CD4-positive, CD25-positive, alpha-beta regulatory T cell (primary cell): ENCODE data around the gene GLI3. TPM values are rescaled to one million over a fixed set of nuclear protein-coding genes. Genes with fewer than 3 reads are reported as not detected.

ENCODE experiments used
- ATAC-seq, 2 donors: fragments of 150-1000 bp; cut with Tn5 transposase; one replicate each; pipeline ENCODE4 v1.10.0; 2021; ENCODE audit warnings: low read depth in 2 of 2, moderate number of reproducible peaks in 2 of 2, moderate library complexity in 1 of 2
- DNase-seq, 3 donors: peaks; one replicate each; pipeline versions ENCODE4 v3.0.0 to v3.0.0-alpha.2; 2012 to 2022; ENCODE audit warnings: mixed read lengths in 1 of 3
- H3K27ac ChIP-seq: one replicate; pipeline ENCODE4 v1.7.0; 2013; ENCODE audit warnings: mild to moderate bottlenecking, low read length; ENCODE audit not compliant: insufficient read depth, poor library complexity, severe bottlenecking
- H3K27me3 ChIP-seq: one replicate; pipeline ENCODE4 v1.7.0; 2013; ENCODE audit warnings: low read length; ENCODE audit not compliant: control insufficient read depth, insufficient read depth
- H3K36me3 ChIP-seq: one replicate; pipeline ENCODE4 v1.7.0; 2013; ENCODE audit warnings: mild to moderate bottlenecking, low read length, moderate library complexity; ENCODE audit not compliant: control insufficient read depth, insufficient read depth
- H3K4me1 ChIP-seq: 2 replicates; pipeline ENCODE4 v1.7.0; 2013; ENCODE audit warnings: mild to moderate bottlenecking, low read length; ENCODE audit not compliant: insufficient read depth, control insufficient read depth, poor library complexity, severe bottlenecking
- H3K4me3 ChIP-seq: one replicate; pipeline ENCODE4 v1.7.0; 2013; ENCODE audit warnings: low read depth, mild to moderate bottlenecking, low read length, moderate library complexity
- H3K9me3 ChIP-seq, 2 experiments: 1 replicate in 1 of 2; 2 replicates in 1 of 2; pipeline ENCODE4 v1.7.0; 2013; ENCODE audit warnings: low read length in 2 of 2, mild to moderate bottlenecking in 1 of 2, moderate library complexity in 1 of 2; ENCODE audit not compliant: control insufficient read depth in 2 of 2
- H3K27ac Mint-ChIP-seq, 3 donors: one replicate each; pipeline ENCODE4 v1.8.0; 2020 to 2022; ENCODE audit warnings: mild to moderate bottlenecking in 3 of 3, mixed read lengths in 3 of 3, moderate library complexity in 2 of 3
- H3K27me3 Mint-ChIP-seq: one replicate; pipeline ENCODE4 v1.8.0; 2022; ENCODE audit warnings: mild to moderate bottlenecking, mixed read lengths
- H3K36me3 Mint-ChIP-seq: one replicate; pipeline ENCODE4 v1.8.0; 2020; ENCODE audit warnings: mixed read lengths
- H3K4me1 Mint-ChIP-seq, 4 donors: one replicate each; pipeline ENCODE4 v1.8.0; 2020 to 2022; ENCODE audit warnings: mixed read lengths in 4 of 4, mild to moderate bottlenecking in 1 of 4
- H3K4me3 Mint-ChIP-seq, 4 donors: one replicate each; pipeline ENCODE4 v1.8.0; 2020 to 2022; ENCODE audit warnings: mild to moderate bottlenecking in 4 of 4, mixed read lengths in 4 of 4, moderate library complexity in 3 of 4
- H3K9me3 Mint-ChIP-seq, 7 donors: one replicate each; pipeline ENCODE4 v1.8.0; 2020 to 2022; ENCODE audit warnings: mixed read lengths in 7 of 7, mild to moderate bottlenecking in 3 of 7, moderate library complexity in 2 of 7
- polyA plus RNA-seq, 4 donors: library from polyadenylated mRNA; unstranded; fragments of 300-500 nt; fragmentation: Illumina TruSeq; gene quantifications; one replicate each; pipeline ENCODE4 v1.2.3, GENCODE V29; 2021
- total RNA-seq: library from RNA; stranded (reverse); gene quantifications from one replicate; pipeline ENCODE4 v1.2.3, GENCODE V29; 2022

Gene GLI3
- total and polyA plus RNA-seq, 5 donors from 2014 or later, result not detected

DNA sequence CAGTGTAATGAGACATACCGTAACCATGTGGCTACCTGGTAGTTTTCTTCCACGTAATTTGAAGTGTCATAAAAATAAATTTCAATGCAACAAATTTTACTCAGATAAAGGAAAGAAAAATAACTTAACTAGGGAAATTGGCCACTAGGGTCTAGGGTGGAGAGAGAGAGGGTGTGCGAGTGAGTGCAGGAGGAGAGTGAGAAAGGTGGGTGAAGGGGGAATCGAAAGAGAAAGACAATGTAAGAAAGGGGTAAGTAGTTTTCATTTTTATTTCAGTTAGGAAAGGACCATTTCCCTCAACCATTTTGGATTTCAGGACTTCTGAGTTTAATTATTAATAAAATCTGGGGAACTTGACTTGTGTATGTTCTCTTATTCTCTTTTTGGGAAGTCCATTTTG, 27.7 kb upstream of the GLI3 start:
- Mint-ChIP-seq H3K27ac (no peak overlapping the region), H3K4me1 (peaks cover 0 to 2% (median 0%) of the 10 kb centered on the region in 4 donors), H3K4me3 (no peak overlapping the region), H3K36me3 (no peaks in the 10 kb centered on the region), H3K9me3 (peaks cover 0 to 7% (median 0%) of the 10 kb centered on the region in 7 donors), H3K27me3 (peaks cover 7% of the 10 kb centered on the region)
- ATAC-seq (no peak), DNase-seq (no peak)
- no peaks in the 10 kb centered on the region for H3K36me3 ChIP-seq
- no peaks in the 10 kb centered on the region for H3K4me1 ChIP-seq
- no peak overlapping the region for H3K4me3 ChIP-seq
- no peaks in the 10 kb centered on the region for H3K27me3 ChIP-seq
- no peaks in the 10 kb centered on the region for H3K9me3 ChIP-seq
- H3K27ac ChIP-seq, result no peak overlapping the region

GRCh38 chr7:42263971-42264370, 27.0 kb upstream of the GLI3 start:
- Mint-ChIP-seq H3K4me1 (peaks cover 0 to under 1% (median 0%) of the 10 kb centered on the region in 4 donors), H3K27me3 (peaks cover 11% of the 10 kb centered on the region), H3K27ac (no peak overlapping the region), H3K36me3 (no peaks in the 10 kb centered on the region), H3K9me3 (peaks cover 0 to 7% (median 0%) of the 10 kb centered on the region in 7 donors), H3K4me3 (no peak overlapping the region)
- DNase-seq (no peak), ATAC-seq (no peak)
- no peak overlapping the region for H3K27ac ChIP-seq
- H3K4me3 ChIP-seq, result no peak overlapping the region
- H3K9me3 ChIP-seq, result no peaks in the 10 kb centered on the region
- no peaks in the 10 kb centered on the region for H3K27me3 ChIP-seq
- no peaks in the 10 kb centered on the region for H3K36me3 ChIP-seq
- no peaks in the 10 kb centered on the region for H3K4me1 ChIP-seq

DNA sequence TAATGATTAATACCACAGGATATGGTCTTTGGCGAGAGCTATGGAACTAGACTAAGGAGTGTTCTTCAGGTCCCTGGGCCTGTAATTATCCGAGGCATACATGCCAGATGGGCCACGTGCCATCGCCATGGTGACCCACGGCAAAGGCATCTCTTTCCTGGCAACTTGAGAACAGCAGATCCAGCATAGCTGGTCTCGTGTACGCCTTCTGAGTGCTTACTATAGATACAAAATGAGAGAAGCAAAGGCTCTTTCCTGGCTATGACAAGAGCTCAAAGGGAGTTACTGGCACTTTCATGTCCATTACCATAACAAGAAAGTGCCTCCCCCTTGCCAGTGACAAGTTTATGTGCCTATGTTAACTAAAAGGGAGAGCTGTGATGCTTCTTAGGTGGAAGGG, 26.0 kb upstream of the GLI3 start:
- no peak overlapping the region for H3K4me3 Mint-ChIP-seq
- Histone ChIP-seq H3K36me3 (no peaks in the 10 kb centered on the region), H3K4me3 (no peak overlapping the region), H3K27me3 (no peaks in the 10 kb centered on the region), H3K4me1 (no peaks in the 10 kb centered on the region), H3K27ac (no peak overlapping the region), H3K9me3 (no peaks in the 10 kb centered on the region)
- H3K4me1 Mint-ChIP-seq, result no peaks in the 10 kb centered on the region
- no peaks in the 10 kb centered on the region for H3K36me3 Mint-ChIP-seq
- peaks cover 7% of the 10 kb centered on the region for H3K27me3 Mint-ChIP-seq
- no peak overlapping the region for H3K27ac Mint-ChIP-seq
- DNase-seq, result no peak
- H3K9me3 Mint-ChIP-seq, result peaks cover 0 to 7% (median 0%) of the 10 kb centered on the region in 7 donors
- ATAC-seq, result no peak

DNA sequence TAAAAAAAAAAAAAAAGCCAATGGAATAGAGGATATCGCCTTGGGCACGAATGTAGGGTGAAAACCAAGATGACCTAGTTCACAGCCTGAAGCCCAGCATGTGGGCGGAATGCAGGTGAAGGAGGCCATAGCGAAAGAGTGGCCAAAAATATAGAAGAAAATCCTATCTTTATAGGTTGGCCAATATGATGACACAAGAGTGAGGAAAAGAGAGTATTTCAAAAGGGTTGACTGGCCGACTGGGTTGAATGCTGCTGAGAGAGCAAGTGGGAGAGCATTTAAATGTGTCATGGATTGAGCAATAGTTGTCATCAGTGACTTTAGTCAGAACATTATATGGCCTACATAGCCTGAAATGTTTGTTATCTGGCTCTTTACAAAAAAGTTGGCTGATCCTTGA, 17.2 kb upstream of the GLI3 start:
- no peak for ATAC-seq
- no peak for DNase-seq
- H3K27me3 Mint-ChIP-seq, result no peaks in the 10 kb centered on the region
- H3K27ac Mint-ChIP-seq, result no peak overlapping the region
- Histone ChIP-seq H3K36me3 (no peaks in the 10 kb centered on the region), H3K9me3 (no peaks in the 10 kb centered on the region), H3K27ac (no peak overlapping the region), H3K4me3 (no peak overlapping the region), H3K4me1 (no peaks in the 10 kb centered on the region), H3K27me3 (no peaks in the 10 kb centered on the region)
- H3K4me1 Mint-ChIP-seq, result no peaks in the 10 kb centered on the region
- H3K4me3 Mint-ChIP-seq, result no peak overlapping the region
- no peaks in the 10 kb centered on the region for H3K36me3 Mint-ChIP-seq
- H3K9me3 Mint-ChIP-seq, result peaks cover 0 to 10% (median 0%) of the 10 kb centered on the region in 7 donors

DNA sequence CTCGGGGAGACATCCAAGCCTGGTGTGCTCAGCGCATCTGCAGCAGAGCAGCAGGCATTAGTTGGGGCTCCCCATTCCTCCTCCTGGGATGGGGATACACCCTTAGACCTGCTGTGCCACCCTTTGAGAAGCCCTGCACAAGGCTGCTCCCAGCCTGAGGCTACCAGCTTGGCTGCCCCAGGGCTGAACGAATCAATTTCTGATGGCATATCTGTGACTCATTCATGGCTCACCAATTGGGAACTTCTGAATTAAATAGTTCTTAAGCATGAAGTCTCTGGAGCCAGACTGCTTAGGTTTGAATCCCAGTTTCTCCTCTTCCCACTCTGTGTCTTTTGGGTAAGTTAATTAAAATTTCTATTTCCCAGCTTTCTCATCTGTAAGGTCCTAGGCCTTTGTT, 16.3 kb upstream of the GLI3 start:
- DNase-seq (no peak), ATAC-seq (no peak)
- no peaks in the 10 kb centered on the region for H3K27me3 Mint-ChIP-seq
- H3K27ac ChIP-seq, result no peak overlapping the region
- H3K27ac Mint-ChIP-seq, result no peak overlapping the region
- H3K4me1 Mint-ChIP-seq, result no peaks in the 10 kb centered on the region
- peaks cover 0 to 10% (median 0%) of the 10 kb centered on the region in 7 donors for H3K9me3 Mint-ChIP-seq
- no peaks in the 10 kb centered on the region for H3K36me3 ChIP-seq
- H3K4me3 Mint-ChIP-seq, result no peak overlapping the region
- no peaks in the 10 kb centered on the region for H3K27me3 ChIP-seq
- no peaks in the 10 kb centered on the region for H3K4me1 ChIP-seq
- H3K36me3 Mint-ChIP-seq, result no peaks in the 10 kb centered on the region
- no peak overlapping the region for H3K4me3 ChIP-seq
- H3K9me3 ChIP-seq, result no peaks in the 10 kb centered on the region

DNA sequence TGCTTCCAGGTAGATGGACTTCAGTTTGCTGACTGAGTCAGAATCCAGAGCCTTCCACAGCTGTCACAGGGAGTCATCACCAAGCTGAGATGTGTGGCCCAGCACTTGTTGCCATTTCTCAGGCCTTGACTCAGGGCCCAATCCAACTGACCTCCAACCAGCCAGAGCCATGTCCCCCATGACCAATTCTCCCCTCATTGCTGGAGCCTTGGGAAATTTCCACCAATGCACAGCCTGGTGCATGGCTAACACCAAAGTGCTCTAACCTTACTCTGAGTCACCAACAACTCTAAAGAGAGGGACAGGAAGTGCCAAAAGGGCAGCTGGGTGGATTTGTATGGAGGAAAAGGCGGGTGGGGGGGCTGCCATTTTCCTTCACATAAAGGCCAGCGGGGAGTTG, 13.4 kb upstream of the GLI3 start:
- H3K9me3 Mint-ChIP-seq, result peaks cover 0 to 10% (median 3%) of the 10 kb centered on the region in 7 donors

GRCh38 chr7:42248579-42248978, 11.6 kb upstream of the GLI3 start:
- H3K27me3 Mint-ChIP-seq, result peaks cover 8% of the 10 kb centered on the region
- no peaks in the 10 kb centered on the region for H3K27me3 ChIP-seq
- DNase-seq, result no peak
- H3K36me3 ChIP-seq, result no peaks in the 10 kb centered on the region
- peaks cover 0 to 10% (median 3%) of the 10 kb centered on the region in 7 donors for H3K9me3 Mint-ChIP-seq
- no peaks in the 10 kb centered on the region for H3K4me1 Mint-ChIP-seq
- ATAC-seq, result no peak
- H3K4me3 ChIP-seq, result no peak overlapping the region
- no peak overlapping the region for H3K4me3 Mint-ChIP-seq
- no peak overlapping the region for H3K27ac ChIP-seq
- H3K27ac Mint-ChIP-seq, result no peak overlapping the region
- H3K4me1 ChIP-seq, result no peaks in the 10 kb centered on the region
- no peaks in the 10 kb centered on the region for H3K9me3 ChIP-seq
- H3K36me3 Mint-ChIP-seq, result no peaks in the 10 kb centered on the region

More for the DNA sequence above, 13.4 kb upstream of the GLI3 start:
- Mint-ChIP-seq H3K36me3 (no peaks in the 10 kb centered on the region), H3K4me3 (no peak overlapping the region), H3K27ac (no peak overlapping the region), H3K27me3 (no peaks in the 10 kb centered on the region), H3K4me1 (no peaks in the 10 kb centered on the region)
- H3K27ac ChIP-seq, result no peak overlapping the region
- H3K27me3 ChIP-seq, result no peaks in the 10 kb centered on the region
- DNase-seq (no peak), ATAC-seq (no peak)
- no peak overlapping the region for H3K4me3 ChIP-seq
- H3K4me1 ChIP-seq, result no peaks in the 10 kb centered on the region
- H3K9me3 ChIP-seq, result no peaks in the 10 kb centered on the region
- no peaks in the 10 kb centered on the region for H3K36me3 ChIP-seq

- H3K4me3 ChIP-seq, result no peak overlapping the region
- H3K4me1 Mint-ChIP-seq, result no peaks in the 10 kb centered on the region
- H3K27me3 ChIP-seq, result no peaks in the 10 kb centered on the region
- H3K27ac Mint-ChIP-seq, result no peak overlapping the region
- H3K27me3 Mint-ChIP-seq, result peaks cover 10% of the 10 kb centered on the region
- no peaks in the 10 kb centered on the region for H3K9me3 ChIP-seq
- H3K4me3 Mint-ChIP-seq, result no peak overlapping the region
- no peaks in the 10 kb centered on the region for H3K36me3 Mint-ChIP-seq
- ATAC-seq, result no peak
- no peak overlapping the region for H3K27ac ChIP-seq
- no peaks in the 10 kb centered on the region for H3K36me3 ChIP-seq
- no peaks in the 10 kb centered on the region for H3K4me1 ChIP-seq
- no peak for DNase-seq
- H3K9me3 Mint-ChIP-seq, result peaks cover 0 to 11% (median 3%) of the 10 kb centered on the region in 7 donors
These were observed 10.3 kb upstream of the GLI3 start for GRCh38 chr7:42247301-42247700.
